Measurements from ENCODE around the gene PLA2G4B. TPM values are rescaled to one million over a fixed set of nuclear protein-coding genes. Genes with fewer than 3 reads are reported as not detected.
A peak's percentile ranks its signal among the peaks of the same experiment; 100 is the strongest.

PLA2G4B gene
- total and polyA plus RNA-seq, 9 of the 15 experiments (the other 6 are each of a cell fraction or from before 2014, with no cell fraction given): 0.07 to 6.1 (median 2.8) TPM

GRCh38 chr15:41825572-41826535 lies 12.8 kb upstream of the PLA2G4B start:
- POLR2A ChIA-PET: interaction anchor here (0.9 kb wide), 1 partner anchor 52 kb away, joined by 4 read pairs; no protein-coding TSS in a partner anchor
- CTCF ChIA-PET (ENCODE audit: low intra/inter-chr PET ratio): no interaction called here
- WGBS (ENCODE audit: insufficient coverage, low coverage, missing lambda C conversion rate): 56% methylated on average over 13 of the region's 13 CpGs

More at GRCh38 chr15:41825572-41826535, 12.8 kb upstream of the PLA2G4B start:
- no peak for DNase-seq (ENCODE audit: extremely low read depth in 1 of 4, low spot score in 3 of 4)
- BruUV-seq (replicated peaks): no TSS peak
- H3K9me1 ChIP-seq (ENCODE audit: control insufficient read depth, insufficient read depth, low read length): no peaks in the 10 kb centered on the region
- no peaks in the 10 kb centered on the region for H3K27me3 ChIP-seq (ENCODE audit: control insufficient read depth in 2 of 2, insufficient read depth in 2 of 2, low read length in 2 of 2)
- peaks cover 9% of the 10 kb centered on the region; the same call in 2 of the 3 replicates for H3K79me2 ChIP-seq (ENCODE audit: control insufficient read depth, insufficient read depth, low read length)
- H3K9ac ChIP-seq (ENCODE audit: insufficient read depth in 1 of 2, low read depth in 2 of 2, low read length in 2 of 2): peak overlapping the region in 1 of 2 experiments; percentile 37; a peak in 2 of 4 replicates
- in situ Hi-C loops (cut with MboI) (no loop called here), intact Hi-C loops (cut with micrococcal nuclease) (no loop called here)
- peaks cover 6 to 19% of the 10 kb centered on the region in 2 experiments; a peak in 2 of 5 replicates for H3K4me1 ChIP-seq (replicated peaks in 1 of 2; ENCODE audit: control insufficient read depth in 2 of 2, insufficient read depth in 2 of 2, low read length in 2 of 2)
- TF ChIP-seq EGR1 (conservative IDR thresholded peaks at IDR 0.05): no peak
- peak; percentile 77 for TF ChIP-seq PRDM10 (IDR thresholded peaks at IDR 0.05; ENCODE audit: partially characterized antibody)
- no peak for TF ChIP-seq TEAD1 (CRISPR knock-in tag; IDR thresholded peaks at IDR 0.05)
- peaks cover 10% of the 10 kb centered on the region; the same call in 1 of the 3 replicates for H3K36me3 ChIP-seq (ENCODE audit: control insufficient read depth, insufficient read depth, low read length)
- no peaks in the 10 kb centered on the region for H4K20me1 ChIP-seq (replicated peaks; ENCODE audit: control insufficient read depth, insufficient read depth, low read length)
- ATAC-seq: no peak
- FAIRE-seq: no peak
- no peak overlapping the region for H3K27ac ChIP-seq (ENCODE audit: extremely low read depth, low read depth, low read length)
- no peak overlapping the region for H3K4me2 ChIP-seq (ENCODE audit: insufficient read depth, low read length)
- H3K4me3 ChIP-seq: no peak overlapping the region
- no peaks in the 10 kb centered on the region for H3K9me3 ChIP-seq (replicated peaks; ENCODE audit: control insufficient read depth, insufficient read depth, low read depth, low read length)
- no peak overlapping the region for H2AFZ ChIP-seq (ENCODE audit: low read depth, low read length)

Measured in K562 (cell line).